Duodenal mucosa (tissue), 2 donors: Measurements from ENCODE around the gene ELMO3.
A peak's percentile ranks its signal among the peaks of the same experiment; 100 is the strongest.

ENCODE experiments used
- H3K27ac ChIP-seq: one replicate; pipeline ENCODE4 v1.7.0; 2013; ENCODE audit warnings: low read depth, low read length
- H3K27me3 ChIP-seq, 2 donors: one replicate each; pipeline ENCODE4 v1.7.0; 2013; ENCODE audit warnings: low read length in 2 of 2, control low read depth in 1 of 2; ENCODE audit not compliant: insufficient read depth in 2 of 2, control insufficient read depth in 1 of 2
- H3K36me3 ChIP-seq, 2 donors: one replicate each; pipeline ENCODE4 v1.7.0; 2013; ENCODE audit warnings: low read length in 2 of 2, control low read depth in 1 of 2; ENCODE audit not compliant: insufficient read depth in 2 of 2, control insufficient read depth in 1 of 2
- H3K4me1 ChIP-seq, 2 donors: one replicate each; pipeline ENCODE4 v1.7.0; 2013; ENCODE audit warnings: low read length in 2 of 2, control low read depth in 1 of 2; ENCODE audit not compliant: insufficient read depth in 2 of 2, control insufficient read depth in 1 of 2
- H3K4me3 ChIP-seq, 2 donors: one replicate each; pipeline ENCODE4 v1.7.0; 2013; ENCODE audit warnings: low read length in 2 of 2, low read depth in 1 of 2
- H3K9ac ChIP-seq, 2 donors: one replicate each; pipeline ENCODE4 v1.7.0; 2013; ENCODE audit warnings: low read length in 2 of 2, low read depth in 1 of 2
- H3K9me3 ChIP-seq, 2 donors: one replicate each; pipeline ENCODE4 v1.7.0; 2013; ENCODE audit warnings: low read length in 2 of 2, control low read depth in 1 of 2; ENCODE audit not compliant: control insufficient read depth in 1 of 2

ELMO3 gene

DNA sequence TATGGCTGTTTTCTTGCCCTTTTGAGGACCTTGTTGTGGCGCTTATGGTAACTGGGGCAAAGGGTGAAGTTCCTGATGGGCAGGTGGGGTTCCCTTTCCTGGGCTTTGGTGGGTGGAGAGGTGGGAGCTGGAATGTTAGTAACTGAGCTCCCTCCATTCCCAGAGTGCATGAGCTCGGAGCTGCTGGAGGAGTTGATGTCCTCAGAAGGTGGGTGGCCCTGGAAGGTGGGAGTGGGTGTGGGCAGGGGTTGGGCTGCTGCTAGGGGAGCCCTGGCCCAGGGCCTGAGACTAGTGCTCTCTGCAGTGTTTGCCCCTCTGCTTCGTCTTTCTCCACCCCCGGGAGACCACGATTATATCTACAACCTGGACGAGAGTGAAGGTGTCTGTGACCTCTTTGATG lies 1.2 kb upstream of the ELMO3 start:
- Histone ChIP-seq H3K9me3 (no peaks in the 10 kb centered on the region), H3K27ac (no peak overlapping the region), H3K4me3 (no peak overlapping the region), H3K36me3 (peaks cover 52 to 78% of the 10 kb centered on the region in 2 donors), H3K9ac (peak overlapping the region; percentile 39 to 48), H3K27me3 (no peaks in the 10 kb centered on the region), H3K4me1 (peaks cover 28 to 41% of the 10 kb centered on the region in 2 donors)

DNA sequence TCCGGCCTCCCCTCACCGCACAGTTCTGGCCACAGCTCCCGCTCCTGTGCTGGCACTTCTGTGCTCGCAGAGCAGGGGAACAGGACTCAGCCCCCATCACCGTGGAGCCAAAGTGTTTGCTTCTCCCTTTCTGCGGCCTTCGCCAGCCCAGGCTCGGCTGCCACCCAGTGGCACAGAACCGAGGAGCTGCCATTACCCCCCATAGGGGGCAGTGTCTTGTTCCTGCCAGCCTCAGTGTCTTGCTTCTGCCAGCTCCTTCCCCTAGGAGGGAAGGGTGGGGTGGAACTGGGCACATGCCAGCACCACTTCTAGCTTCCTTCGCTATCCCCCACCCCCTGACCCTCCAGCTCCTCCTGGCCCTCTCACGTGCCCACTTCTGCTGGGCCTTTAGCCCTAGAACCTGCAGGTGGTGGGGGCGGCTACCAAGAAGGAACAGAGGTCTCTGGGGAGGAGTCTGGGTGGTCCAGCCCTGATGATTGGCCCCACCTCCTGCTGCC lies 645 bp upstream of the ELMO3 start:
- Histone ChIP-seq H3K36me3 (peaks cover 52 to 82% of the 10 kb centered on the region in 2 donors), H3K27ac (peak overlapping the region; percentile 79), H3K9me3 (no peaks in the 10 kb centered on the region), H3K9ac (peak overlapping the region; percentile 39 to 48), H3K27me3 (no peaks in the 10 kb centered on the region), H3K4me3 (no peak overlapping the region), H3K4me1 (peaks cover 22 to 35% of the 10 kb centered on the region in 2 donors)

DNA sequence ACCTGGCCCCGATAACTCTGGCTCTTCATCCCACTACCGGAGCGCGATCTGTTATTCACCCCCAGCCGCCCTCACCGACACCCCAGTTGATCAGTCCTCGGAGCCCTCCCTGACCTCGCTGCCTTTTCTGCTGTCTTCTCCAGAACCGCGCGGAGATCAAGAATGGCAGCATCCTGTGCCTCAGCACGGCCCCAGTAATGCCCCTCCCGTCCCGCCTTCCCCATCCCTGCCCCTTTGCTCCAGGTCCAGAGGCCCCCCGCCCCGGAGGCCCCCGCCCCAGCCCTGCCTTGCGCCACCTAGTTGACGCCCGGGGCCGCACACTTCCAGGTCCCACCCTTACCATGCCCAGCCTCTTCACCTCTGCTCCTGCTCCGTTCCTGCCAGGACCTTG lies 872 bp downstream of the ELMO3 start:
- H3K9ac ChIP-seq = peak overlapping the region; percentile 50 to 54
- no peaks in the 10 kb centered on the region for H3K27me3 ChIP-seq
- H3K4me1 ChIP-seq = peaks cover 14 to 22% of the 10 kb centered on the region in 2 donors
- no peaks in the 10 kb centered on the region for H3K9me3 ChIP-seq
- peak overlapping the region; percentile 53 to 73 for H3K4me3 ChIP-seq
- H3K27ac ChIP-seq = no peak overlapping the region
- peaks cover 39 to 79% of the 10 kb centered on the region in 2 donors for H3K36me3 ChIP-seq

DNA sequence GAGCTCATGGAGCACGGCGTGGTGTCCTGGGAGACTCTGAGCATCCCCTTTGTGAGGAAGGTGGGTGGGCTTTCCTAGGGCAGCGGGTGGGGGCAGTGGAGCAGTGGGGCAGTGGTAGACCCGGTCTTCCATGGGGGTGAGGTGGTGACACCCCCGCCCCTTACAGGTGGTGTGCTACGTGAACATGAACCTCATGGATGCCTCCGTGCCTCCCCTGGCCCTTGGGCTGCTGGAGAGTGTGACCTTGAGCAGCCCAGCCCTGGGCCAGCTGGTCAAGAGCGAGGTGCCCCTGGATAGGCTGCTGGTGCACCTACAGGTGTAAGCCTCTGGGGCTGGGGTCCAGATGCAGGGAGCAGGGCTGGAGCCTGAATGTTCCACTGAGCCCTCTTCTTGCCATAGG lies 1.6 kb downstream of the ELMO3 start:
- Histone ChIP-seq H3K9ac (peak overlapping the region in 1 of 2 donors; percentile 30), H3K4me3 (peak overlapping the region in 1 of 2 donors; percentile 53), H3K27ac (no peak overlapping the region), H3K27me3 (no peaks in the 10 kb centered on the region), H3K4me1 (peaks cover 14 to 22% of the 10 kb centered on the region in 2 donors), H3K9me3 (no peaks in the 10 kb centered on the region), H3K36me3 (peaks cover 33 to 73% of the 10 kb centered on the region in 2 donors)

DNA sequence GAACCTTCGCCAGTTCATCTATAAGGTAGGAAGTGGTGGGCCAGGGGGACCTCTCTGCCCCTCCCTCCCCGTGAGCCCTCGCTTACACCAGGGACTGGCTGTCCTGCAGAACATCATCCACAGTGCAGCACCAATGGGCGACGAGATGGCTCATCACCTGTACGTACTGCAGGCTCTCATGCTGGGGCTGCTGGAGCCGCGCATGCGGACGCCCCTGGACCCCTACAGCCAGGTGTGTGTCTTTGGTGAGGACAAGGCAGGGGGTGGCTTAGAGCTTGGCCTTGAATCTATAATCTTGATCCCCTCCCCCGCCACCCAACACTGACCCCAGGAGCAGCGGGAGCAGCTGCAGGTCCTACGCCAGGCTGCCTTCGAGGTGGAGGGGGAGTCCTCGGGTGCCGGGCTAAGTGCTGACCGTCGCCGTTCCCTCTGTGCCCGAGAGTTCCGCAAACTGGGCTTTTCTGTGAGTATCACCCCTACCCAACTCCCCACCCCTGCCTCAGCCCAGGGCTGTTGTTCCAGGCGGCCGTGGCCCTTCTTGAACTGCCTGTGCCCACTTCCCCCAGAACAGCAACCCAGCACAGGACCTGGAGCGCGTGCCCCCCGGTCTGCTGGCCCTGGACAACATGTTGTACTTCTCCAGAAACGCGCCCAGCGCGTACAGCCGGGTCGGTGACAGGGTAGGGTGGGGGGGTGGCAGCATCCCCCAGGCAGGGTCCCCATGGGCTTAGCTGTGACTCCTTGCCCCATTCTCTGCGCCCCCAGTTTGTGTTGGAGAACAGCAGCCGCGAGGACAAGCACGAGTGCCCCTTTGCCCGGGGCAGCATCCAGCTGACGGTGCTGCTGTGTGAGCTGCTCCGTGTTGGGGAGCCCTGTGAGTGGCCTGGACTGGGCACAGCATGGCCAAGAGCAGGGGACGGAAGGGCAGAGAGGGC lies 2.7 kb downstream of the ELMO3 start:
- Histone ChIP-seq H3K9ac (no peak overlapping the region), H3K27me3 (no peaks in the 10 kb centered on the region), H3K27ac (no peak overlapping the region), H3K36me3 (peaks cover 21 to 61% of the 10 kb centered on the region in 2 donors), H3K9me3 (no peaks in the 10 kb centered on the region), H3K4me3 (no peak overlapping the region), H3K4me1 (peaks cover 14 to 18% of the 10 kb centered on the region in 2 donors)

DNA sequence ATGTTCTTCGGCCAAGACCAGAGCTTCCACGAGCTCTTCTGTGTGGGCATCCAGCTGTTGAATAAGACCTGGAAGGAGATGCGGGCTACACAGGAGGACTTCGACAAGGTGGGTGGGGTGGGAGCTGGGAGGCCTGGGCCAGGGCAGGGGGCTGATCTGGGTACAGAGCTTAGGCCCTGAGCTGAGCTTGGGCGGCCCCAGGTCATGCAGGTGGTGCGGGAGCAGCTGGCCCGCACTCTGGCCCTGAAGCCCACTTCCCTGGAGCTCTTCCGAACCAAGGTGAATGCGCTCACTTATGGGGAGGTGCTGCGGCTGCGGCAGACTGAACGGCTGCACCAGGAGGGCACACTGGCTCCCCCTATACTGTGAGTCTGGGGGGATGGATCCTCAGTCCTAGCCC lies 3.5 kb downstream of the ELMO3 start:
- no peaks in the 10 kb centered on the region for H3K27me3 ChIP-seq
- no peak overlapping the region for H3K27ac ChIP-seq
- H3K4me3 ChIP-seq = no peak overlapping the region
- peaks cover 13 to 18% of the 10 kb centered on the region in 2 donors for H3K4me1 ChIP-seq
- no peak overlapping the region for H3K9ac ChIP-seq
- no peaks in the 10 kb centered on the region for H3K9me3 ChIP-seq
- H3K36me3 ChIP-seq = peaks cover 14 to 53% of the 10 kb centered on the region in 2 donors

DNA sequence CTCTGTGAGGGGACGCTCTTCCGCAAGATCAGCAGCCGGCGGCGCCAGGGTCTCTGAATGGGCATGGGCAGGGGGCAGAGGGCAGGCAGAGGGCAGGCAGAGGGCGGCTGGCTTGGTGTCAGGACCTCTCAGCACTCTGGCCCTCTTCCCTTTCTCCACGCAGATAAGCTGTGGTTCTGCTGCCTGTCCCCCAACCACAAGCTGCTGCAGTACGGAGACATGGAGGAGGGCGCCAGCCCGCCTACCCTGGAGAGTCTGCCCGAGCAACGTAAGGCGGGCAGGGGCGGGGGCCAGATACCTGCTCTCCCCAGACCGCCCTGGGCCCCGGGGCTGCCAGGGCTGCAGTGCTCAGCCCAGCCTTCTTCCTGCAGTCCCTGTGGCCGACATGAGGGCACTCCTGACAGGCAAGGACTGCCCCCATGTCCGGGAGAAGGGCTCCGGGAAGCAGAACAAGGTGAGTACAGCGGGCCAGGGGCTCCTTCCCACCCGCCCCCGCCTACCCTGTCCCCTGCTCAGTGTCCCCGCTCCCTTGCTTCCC lies 4.1 kb downstream of the ELMO3 start:
- H3K27ac ChIP-seq = no peak overlapping the region
- peaks cover 7 to 13% of the 10 kb centered on the region in 2 donors for H3K4me1 ChIP-seq
- H3K27me3 ChIP-seq = no peaks in the 10 kb centered on the region
- H3K4me3 ChIP-seq = no peak overlapping the region
- no peak overlapping the region for H3K9ac ChIP-seq
- peaks cover 11 to 47% of the 10 kb centered on the region in 2 donors for H3K36me3 ChIP-seq
- no peaks in the 10 kb centered on the region for H3K9me3 ChIP-seq

DNA sequence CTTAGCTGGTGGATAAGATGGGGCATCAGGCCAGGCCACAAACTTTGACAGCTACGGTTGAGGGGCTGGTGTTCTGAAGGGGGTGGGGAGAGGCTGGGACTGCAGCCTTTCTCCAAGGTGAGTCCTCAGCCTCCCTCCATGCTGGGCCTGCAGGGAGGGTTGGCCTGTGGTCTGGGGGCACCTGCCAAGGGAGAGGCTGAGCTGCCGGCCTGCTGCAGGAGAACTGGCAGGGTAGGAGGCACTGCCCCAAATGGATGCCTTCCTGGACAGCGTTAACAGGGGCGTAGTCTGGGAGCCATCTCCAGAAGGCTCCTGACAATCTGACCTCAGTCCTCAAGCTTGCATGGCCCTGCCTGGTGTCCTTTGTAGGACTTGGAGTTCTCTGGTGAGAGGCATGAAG lies 5.1 kb downstream of the ELMO3 start:
- Histone ChIP-seq H3K36me3 (peaks cover 11 to 43% of the 10 kb centered on the region in 2 donors), H3K9ac (no peak overlapping the region), H3K27ac (no peak overlapping the region), H3K4me1 (peaks cover 0 to 6% of the 10 kb centered on the region in 2 donors), H3K9me3 (no peaks in the 10 kb centered on the region), H3K27me3 (no peaks in the 10 kb centered on the region), H3K4me3 (no peak overlapping the region)

DNA sequence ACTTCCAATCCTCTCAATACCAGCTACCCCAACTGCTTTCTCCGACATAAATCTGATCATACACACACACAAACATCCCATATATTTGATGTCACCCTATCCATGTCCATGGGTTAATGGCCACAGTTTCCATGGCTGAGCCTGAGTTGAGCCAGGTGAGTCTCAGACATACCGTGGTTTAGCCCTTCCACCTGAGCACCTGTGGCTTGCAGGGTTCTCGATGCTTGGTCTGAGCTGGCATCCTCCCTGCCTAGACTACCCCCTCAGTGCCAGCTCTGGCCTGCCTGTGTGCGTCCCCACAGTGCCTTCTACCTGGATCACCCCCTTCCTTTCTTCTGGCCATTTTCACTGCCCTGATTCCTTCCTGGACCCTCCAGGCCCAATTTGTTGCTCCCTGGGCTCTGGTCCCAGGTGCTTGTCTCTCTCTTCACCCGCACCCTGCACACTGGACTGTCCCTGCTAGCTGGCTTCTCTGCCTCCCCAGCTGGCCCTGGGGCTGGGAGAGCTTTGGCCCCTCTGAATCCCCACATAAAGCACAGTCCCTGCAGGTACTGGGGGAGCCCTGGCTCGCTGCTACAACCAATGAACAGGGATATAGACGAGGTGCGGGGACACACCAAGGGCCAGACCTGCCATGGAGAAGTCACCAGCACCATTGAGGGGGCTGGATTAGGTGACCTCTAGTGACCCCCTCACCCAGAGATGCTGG lies 7.4 kb downstream of the ELMO3 start:
- Histone ChIP-seq H3K36me3 (peaks cover 6 to 32% of the 10 kb centered on the region in 2 donors), H3K9me3 (no peaks in the 10 kb centered on the region), H3K9ac (no peak overlapping the region), H3K4me1 (no peaks in the 10 kb centered on the region), H3K27me3 (no peaks in the 10 kb centered on the region), H3K27ac (no peak overlapping the region), H3K4me3 (no peak overlapping the region)

DNA sequence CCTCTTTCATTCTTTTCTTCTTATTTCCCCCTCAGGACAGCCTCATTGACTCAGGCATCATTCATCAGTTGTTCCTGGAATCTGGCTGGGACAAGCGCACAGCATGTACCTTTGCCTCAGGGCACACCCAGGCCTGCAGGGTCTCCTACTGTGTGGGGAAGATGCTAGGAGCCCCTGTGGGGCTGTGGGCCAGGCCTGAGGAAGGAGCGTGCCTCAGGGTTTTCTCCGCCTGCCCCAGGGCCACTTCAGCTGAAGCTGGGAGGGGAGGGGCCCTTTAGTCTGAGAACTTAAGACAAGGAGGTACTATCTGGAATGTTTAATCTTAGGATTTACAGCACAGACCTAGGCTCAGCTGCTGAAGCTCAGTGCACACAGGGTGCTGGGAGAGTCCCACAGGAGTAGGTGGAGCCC lies 7.9 kb downstream of the ELMO3 start:
- H3K4me1 ChIP-seq = no peaks in the 10 kb centered on the region
- H3K9me3 ChIP-seq = no peaks in the 10 kb centered on the region
- H3K36me3 ChIP-seq = peaks cover 3 to 27% of the 10 kb centered on the region in 2 donors
- no peak overlapping the region for H3K4me3 ChIP-seq
- no peaks in the 10 kb centered on the region for H3K27me3 ChIP-seq
- H3K27ac ChIP-seq = no peak overlapping the region
- H3K9ac ChIP-seq = no peak overlapping the region
